ENCODE results near the gene PRSS33.

PRSS33 gene

GRCh38 chr16:2740476-2740875 lies 46.9 kb downstream of the PRSS33 start:
- TF ChIP-seq HDGF (IDR thresholded peaks at IDR 0.05; ENCODE audit: borderline replicate concordance) (no peak), NFRKB (IDR thresholded peaks at IDR 0.05) (no peak), FOXM1 (IDR thresholded peaks at IDR 0.05; ENCODE audit: borderline replicate concordance) (no peak), ARNT (IDR thresholded peaks at IDR 0.05) (no peak), PKNOX1 (IDR thresholded peaks at IDR 0.05) (no peak), CTBP1 (IDR thresholded peaks at IDR 0.05; ENCODE audit: borderline replicate concordance) (no peak), ZNF384 (IDR thresholded peaks at IDR 0.05) (no peak), ELF4 (IDR thresholded peaks at IDR 0.05) (no peak), FOXA1 (IDR thresholded peaks at IDR 0.05) (no peak), BHLHE40 (IDR thresholded peaks at IDR 0.05; ENCODE audit: borderline replicate concordance) (no peak), SUZ12 (IDR thresholded peaks at IDR 0.05) (no peak), FOXK2 (IDR thresholded peaks at IDR 0.05) (no peak), LEF1 (IDR thresholded peaks at IDR 0.05; ENCODE audit: borderline replicate concordance) (no peak), SP1 (IDR thresholded peaks at IDR 0.05) (no peak), TARDBP (IDR thresholded peaks at IDR 0.05) (no peak), L3MBTL2 (conservative IDR thresholded peaks at IDR 0.05) (no peak)
- ChIA-PET POLR2A (interaction anchor here (1.3 to 5.1 kb wide), 2 partner anchors 9 to 11 kb away, joined by 4 to 48 read pairs; partner anchors contain the start of gene SRRM2), CTCF (no interaction called here)
- DNase-seq (ENCODE audit: extremely low spot score): no peak

GRCh38 chr16:2739625-2740430 lies 47.5 kb downstream of the PRSS33 start:
- CTCF ChIA-PET: no interaction called here
- POLR2A ChIA-PET: interaction anchor here (1.3 to 5.1 kb wide), 2 partner anchors 10 to 12 kb away, joined by 4 to 48 read pairs; partner anchors contain the start of gene SRRM2
- no peak for DNase-seq (ENCODE audit: extremely low spot score)
- TF ChIP-seq TARDBP (IDR thresholded peaks at IDR 0.05) (no peak), SUZ12 (IDR thresholded peaks at IDR 0.05) (no peak)

GRCh38 chr16:2738615-2739014 lies 48.7 kb downstream of the PRSS33 start:
- ChIA-PET CTCF (interaction anchor here (0.5 kb wide), 1 partner anchor 891 kb away, joined by 4 read pairs; no protein-coding TSS in a partner anchor), POLR2A (interaction anchor here (5.1 kb wide), 1 partner anchor 13 kb away, joined by 48 read pairs; the partner anchor contains the start of gene SRRM2)
- DNase-seq (ENCODE audit: extremely low spot score): no peak
- TF ChIP-seq NFRKB (IDR thresholded peaks at IDR 0.05) (no peak), ZNF384 (IDR thresholded peaks at IDR 0.05) (no peak)

- TF ChIP-seq NFRKB (IDR thresholded peaks at IDR 0.05) (no peak), HDGF (IDR thresholded peaks at IDR 0.05; ENCODE audit: borderline replicate concordance) (no peak), L3MBTL2 (conservative IDR thresholded peaks at IDR 0.05) (no peak), ZNF384 (IDR thresholded peaks at IDR 0.05) (no peak), FOXM1 (IDR thresholded peaks at IDR 0.05; ENCODE audit: borderline replicate concordance) (no peak)
- ChIA-PET POLR2A (interaction anchor here (1.2 kb wide), 1 partner anchor 41 kb away, joined by 3 read pairs; no protein-coding TSS in a partner anchor), CTCF (no interaction called here)
- DNase-seq (ENCODE audit: extremely low spot score): no peak
These were observed 49.4 kb downstream of the PRSS33 start for GRCh38 chr16:2737895-2738418.

- POLR2A ChIA-PET: interaction anchor here (1.2 kb wide), 1 partner anchor 42 kb away, joined by 3 read pairs; no protein-coding TSS in a partner anchor
- TF ChIP-seq SP1 (IDR thresholded peaks at IDR 0.05) (no peak), LEF1 (IDR thresholded peaks at IDR 0.05; ENCODE audit: borderline replicate concordance) (no peak), ELF4 (IDR thresholded peaks at IDR 0.05) (no peak), ARNT (IDR thresholded peaks at IDR 0.05) (no peak), TARDBP (IDR thresholded peaks at IDR 0.05) (no peak), L3MBTL2 (conservative IDR thresholded peaks at IDR 0.05) (no peak), SUZ12 (IDR thresholded peaks at IDR 0.05) (no peak)
- CTCF ChIA-PET: no interaction called here
- no peak for DNase-seq (ENCODE audit: extremely low spot score)
These were observed 50.1 kb downstream of the PRSS33 start for GRCh38 chr16:2737238-2737605.

- CTCF ChIA-PET: no interaction called here
- POLR2A ChIA-PET: interaction anchor here (1.2 kb wide), 1 partner anchor 42 kb away, joined by 3 read pairs; no protein-coding TSS in a partner anchor
- DNase-seq (ENCODE audit: extremely low spot score): no peak
- no peak for TF ChIP-seq TARDBP (IDR thresholded peaks at IDR 0.05)
- TF ChIP-seq ZNF384 (IDR thresholded peaks at IDR 0.05): no peak
- no peak for TF ChIP-seq LEF1 (IDR thresholded peaks at IDR 0.05; ENCODE audit: borderline replicate concordance)
- no peak for TF ChIP-seq ARNT (IDR thresholded peaks at IDR 0.05)
- TF ChIP-seq NFRKB (IDR thresholded peaks at IDR 0.05): no peak
- no peak for TF ChIP-seq FOXM1 (IDR thresholded peaks at IDR 0.05; ENCODE audit: borderline replicate concordance)
- TF ChIP-seq ELF4 (IDR thresholded peaks at IDR 0.05): no peak
These were observed 50.7 kb downstream of the PRSS33 start for GRCh38 chr16:2736476-2737237.

- ChIA-PET POLR2A (no interaction called here), CTCF (no interaction called here)
- no peak for DNase-seq (ENCODE audit: extremely low spot score)
- TF ChIP-seq NFRKB (IDR thresholded peaks at IDR 0.05): no peak
- TF ChIP-seq ZNF384 (IDR thresholded peaks at IDR 0.05): no peak
- TF ChIP-seq HDGF (IDR thresholded peaks at IDR 0.05; ENCODE audit: borderline replicate concordance): no peak
- no peak for TF ChIP-seq CTBP1 (IDR thresholded peaks at IDR 0.05; ENCODE audit: borderline replicate concordance)
- TF ChIP-seq TARDBP (IDR thresholded peaks at IDR 0.05): no peak
- TF ChIP-seq BHLHE40 (IDR thresholded peaks at IDR 0.05; ENCODE audit: borderline replicate concordance): no peak
These were observed 52.4 kb downstream of the PRSS33 start for GRCh38 chr16:2734844-2735515.
